HEK293 (cell line): ENCODE data around the gene CELA2A.

ENCODE experiments used
- HOXA7 ChIP-seq: sonication (generic); formaldehyde crosslinking; IDR thresholded peaks from 2 replicates; pipeline ENCODE4 v1.8.1; 2022; ENCODE audit warnings: missing genetic modification reagents, borderline replicate concordance
- KLF10 ChIP-seq: fragments of 450-650 bp; IDR thresholded peaks from 2 replicates; pipeline ENCODE4 v1.5.1; 2018; ENCODE audit warnings: missing biosample characterization, mild to moderate bottlenecking, missing genetic modification characterization
- SCRT2 ChIP-seq: fragments of 450-650 bp; formaldehyde crosslinking; IDR thresholded peaks from 2 replicates; pipeline ENCODE4 v1.5.1; 2016; ENCODE audit warnings: missing biosample characterization, missing genetic modification characterization
- SP2 ChIP-seq: fragments of 450-650 bp; formaldehyde crosslinking; IDR thresholded peaks from 2 replicates; pipeline ENCODE4 v1.5.1; 2016; ENCODE audit warnings: missing biosample characterization, missing genetic modification characterization
- ZBTB7A ChIP-seq: fragments of 450-650 bp; formaldehyde crosslinking; IDR thresholded peaks from 2 replicates; pipeline ENCODE4 v1.5.1; 2016; ENCODE audit warnings: low read depth, missing biosample characterization, missing genetic modification characterization
- ZNF121 ChIP-seq: fragments of 450-650 bp; formaldehyde crosslinking; IDR thresholded peaks from 2 replicates; pipeline ENCODE4 v1.5.1; 2016; ENCODE audit warnings: missing biosample characterization, missing genetic modification characterization
- TF ChIP-seq, protein P1 (sequence below): fragments of 450-650 bp; formaldehyde crosslinking; IDR thresholded peaks from 2 replicates; pipeline ENCODE4 v1.5.1; 2016; ENCODE audit warnings: missing biosample characterization, missing genetic modification characterization

DNA sequence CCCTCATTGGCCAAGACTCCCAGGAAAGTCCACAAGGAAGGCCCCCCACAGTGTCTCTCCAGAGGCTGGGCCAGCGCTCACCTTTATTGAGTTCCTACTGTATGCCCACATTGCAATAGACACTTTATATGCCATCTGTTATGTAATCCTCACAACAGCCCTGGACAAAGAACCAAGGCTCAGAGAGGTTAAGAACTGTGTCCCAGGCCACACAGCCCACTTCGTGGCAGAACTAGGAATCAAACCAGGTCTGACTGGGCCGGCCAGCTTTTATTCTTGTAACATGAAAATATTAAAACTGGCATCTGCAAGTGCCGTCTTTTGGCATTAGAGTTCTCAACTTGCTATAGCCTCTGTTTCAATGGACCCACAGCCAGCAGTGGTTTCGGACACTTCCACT lies 13.8 kb upstream of the CELA2A start:
- TF ChIP-seq, protein P1, sequence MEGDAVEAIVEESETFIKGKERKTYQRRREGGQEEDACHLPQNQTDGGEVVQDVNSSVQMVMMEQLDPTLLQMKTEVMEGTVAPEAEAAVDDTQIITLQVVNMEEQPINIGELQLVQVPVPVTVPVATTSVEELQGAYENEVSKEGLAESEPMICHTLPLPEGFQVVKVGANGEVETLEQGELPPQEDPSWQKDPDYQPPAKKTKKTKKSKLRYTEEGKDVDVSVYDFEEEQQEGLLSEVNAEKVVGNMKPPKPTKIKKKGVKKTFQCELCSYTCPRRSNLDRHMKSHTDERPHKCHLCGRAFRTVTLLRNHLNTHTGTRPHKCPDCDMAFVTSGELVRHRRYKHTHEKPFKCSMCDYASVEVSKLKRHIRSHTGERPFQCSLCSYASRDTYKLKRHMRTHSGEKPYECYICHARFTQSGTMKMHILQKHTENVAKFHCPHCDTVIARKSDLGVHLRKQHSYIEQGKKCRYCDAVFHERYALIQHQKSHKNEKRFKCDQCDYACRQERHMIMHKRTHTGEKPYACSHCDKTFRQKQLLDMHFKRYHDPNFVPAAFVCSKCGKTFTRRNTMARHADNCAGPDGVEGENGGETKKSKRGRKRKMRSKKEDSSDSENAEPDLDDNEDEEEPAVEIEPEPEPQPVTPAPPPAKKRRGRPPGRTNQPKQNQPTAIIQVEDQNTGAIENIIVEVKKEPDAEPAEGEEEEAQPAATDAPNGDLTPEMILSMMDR (tag by site-specific recombination) = no peak
- TF ChIP-seq ZNF121 (tag by site-specific recombination) = no peak
- no peak for TF ChIP-seq KLF10 (tag by site-specific recombination)
- TF ChIP-seq ZBTB7A (tag by site-specific recombination) = no peak
- TF ChIP-seq HOXA7 (CRISPR knock-in tag) = no peak
- no peak for TF ChIP-seq SP2 (tag by site-specific recombination)
- TF ChIP-seq SCRT2 = no peak
